NCI-H510A (cell line): ENCODE measurements around the gene SEMA4D.
"Not testable (repeated sequence)": the region's sequence is repeated elsewhere in the genome, so short reads cannot be mapped to it uniquely, and the experiment has no call there.

ENCODE experiments used
- DNase-seq: peaks from one replicate; lab custom pipeline; 2025; lab: John Stamatoyannopoulos, UW

The SEMA4D gene

DNA sequence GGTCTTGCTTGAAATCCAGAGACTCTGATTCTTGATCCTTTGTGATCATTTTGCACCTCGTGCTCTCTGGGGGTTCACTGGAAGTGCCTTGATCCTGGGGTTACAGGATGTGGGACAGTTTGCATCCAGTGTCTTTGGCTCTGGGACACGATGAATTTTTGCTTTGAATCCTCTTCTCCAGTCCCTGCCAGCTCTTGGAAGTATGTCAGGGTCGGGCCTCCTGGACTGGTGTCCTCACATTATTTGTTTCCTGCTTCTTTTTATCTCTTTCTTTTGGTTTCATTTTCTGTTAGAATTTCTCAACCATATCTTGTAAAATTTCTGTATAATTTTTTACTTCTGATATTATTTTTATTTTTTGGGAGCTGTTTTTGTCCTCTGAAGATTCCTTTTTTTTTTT, 145.5 kb downstream of the SEMA4D start:
- no peak for DNase-seq

DNA sequence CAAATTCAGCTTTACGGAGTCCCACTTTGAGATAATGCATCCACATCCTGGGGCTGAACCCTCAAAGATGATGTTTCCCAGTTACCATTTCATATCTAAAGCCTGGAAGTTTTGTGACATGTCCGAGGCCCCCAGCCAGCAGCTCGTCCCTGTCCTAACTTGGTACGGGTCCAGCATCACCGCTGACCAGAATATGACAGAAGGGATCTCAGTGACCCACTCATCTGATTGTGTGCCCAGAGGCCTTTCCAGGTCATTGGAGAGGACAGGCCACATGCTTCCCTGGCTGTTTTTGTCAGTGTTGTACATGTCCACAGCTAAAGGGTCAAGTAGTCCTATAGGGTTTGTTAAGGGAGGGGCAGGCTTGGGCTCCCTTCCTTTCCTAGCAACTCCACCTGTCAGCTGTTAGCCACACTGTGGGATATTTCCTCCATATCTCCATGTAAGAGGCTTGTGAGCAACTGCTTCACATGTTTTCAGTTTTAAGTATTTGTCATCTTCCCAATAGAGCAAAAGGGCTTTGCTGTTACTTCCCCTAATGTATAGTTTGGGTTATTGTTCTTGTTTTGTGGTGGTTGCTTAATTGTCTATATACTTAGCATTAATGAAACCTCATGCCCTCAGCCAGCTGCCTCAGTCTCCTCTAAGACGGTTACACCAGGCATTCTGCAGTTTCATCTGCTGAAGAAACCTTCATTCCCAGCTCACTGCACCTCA, 146.2 kb downstream of the SEMA4D start:
- no peak for DNase-seq

DNA sequence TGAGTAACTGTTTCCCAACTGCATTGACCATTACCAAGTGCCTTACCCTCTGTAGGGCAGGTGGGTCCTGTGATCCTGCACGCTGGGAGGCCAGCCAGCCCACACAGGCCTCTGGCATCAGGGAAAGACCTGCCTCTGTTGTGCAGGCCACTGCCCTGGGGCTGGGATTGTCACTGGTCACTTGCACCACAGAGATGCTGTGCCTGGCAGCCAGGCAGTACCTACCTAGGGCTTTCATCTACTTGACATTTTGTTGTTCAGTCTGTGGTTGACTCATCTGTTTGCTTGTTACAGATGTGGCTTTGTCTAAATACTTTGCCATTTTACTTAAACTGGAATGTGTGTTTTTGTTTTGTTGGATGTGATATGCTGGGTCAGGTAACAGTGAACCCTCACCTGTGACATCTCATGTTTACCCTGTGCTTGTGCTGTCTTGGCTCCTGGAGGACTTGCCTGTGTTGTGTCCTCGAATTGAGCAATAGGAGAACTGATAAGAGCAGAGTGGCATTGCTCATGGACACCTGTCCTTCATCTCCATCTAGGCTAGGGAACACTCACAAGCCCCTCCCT, 146.8 kb downstream of the SEMA4D start:
- DNase-seq: no peak

DNA sequence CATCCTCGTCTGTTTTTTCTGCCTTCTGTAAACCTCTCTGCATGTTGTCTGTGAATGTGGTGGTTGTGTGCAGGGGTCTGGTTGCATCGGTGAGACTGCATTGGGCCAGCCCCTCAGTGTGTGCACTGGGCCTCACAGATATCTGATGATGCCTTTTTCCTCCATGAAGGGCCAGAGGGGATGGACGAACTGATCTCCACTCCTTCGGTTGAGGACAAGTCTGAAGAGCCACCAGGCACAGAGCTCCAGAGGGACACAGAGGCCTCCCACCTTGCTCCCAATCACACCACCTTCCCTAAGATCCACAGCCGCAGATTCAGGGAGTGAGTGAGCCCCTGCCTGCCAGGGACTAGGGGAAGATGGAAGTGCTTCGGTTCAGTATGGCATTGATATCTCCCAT, 148.3 kb downstream of the SEMA4D start:
- no peak for DNase-seq

DNA sequence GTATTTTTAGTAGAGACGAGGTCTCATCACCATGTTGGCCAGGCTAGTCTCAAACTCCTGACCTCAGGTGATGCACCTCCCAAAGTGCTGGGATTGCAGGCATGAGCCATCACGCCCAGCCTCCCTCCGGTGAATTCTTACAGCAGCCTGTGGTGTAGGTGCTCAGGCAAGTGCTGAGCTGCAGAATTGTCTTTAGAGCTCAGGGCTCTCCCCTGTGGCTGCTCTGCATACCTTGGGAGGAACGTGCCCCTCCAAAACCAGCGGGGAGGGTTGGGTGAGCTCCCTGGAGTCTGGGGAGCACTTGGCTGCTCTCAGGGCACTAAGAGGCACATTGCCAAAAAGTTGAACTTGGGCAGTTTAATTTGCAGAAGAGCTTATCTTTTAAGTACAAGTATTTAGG, 150.3 kb downstream of the SEMA4D start:
- DNase-seq: no peak

DNA sequence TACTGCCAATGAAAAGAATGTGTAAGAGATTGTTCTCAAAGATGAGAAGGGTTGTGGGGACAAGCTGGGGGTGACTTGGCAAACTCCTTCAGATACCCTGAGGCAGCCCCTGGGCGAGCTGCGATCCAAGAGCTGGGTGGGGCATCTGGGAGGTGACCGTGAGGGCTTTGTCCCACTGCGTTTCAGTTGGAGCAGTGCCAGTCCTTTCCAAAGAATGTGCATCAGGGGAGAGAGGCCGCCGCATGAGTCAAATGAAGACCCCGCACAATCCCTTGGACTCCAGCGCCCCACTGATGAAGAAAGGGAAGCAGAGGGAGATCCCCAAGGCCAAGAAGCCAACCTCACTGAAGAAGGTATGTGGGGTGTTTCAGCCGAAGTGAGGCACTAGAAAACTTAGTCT, 151.2 kb downstream of the SEMA4D start:
- DNase-seq: no peak

DNA sequence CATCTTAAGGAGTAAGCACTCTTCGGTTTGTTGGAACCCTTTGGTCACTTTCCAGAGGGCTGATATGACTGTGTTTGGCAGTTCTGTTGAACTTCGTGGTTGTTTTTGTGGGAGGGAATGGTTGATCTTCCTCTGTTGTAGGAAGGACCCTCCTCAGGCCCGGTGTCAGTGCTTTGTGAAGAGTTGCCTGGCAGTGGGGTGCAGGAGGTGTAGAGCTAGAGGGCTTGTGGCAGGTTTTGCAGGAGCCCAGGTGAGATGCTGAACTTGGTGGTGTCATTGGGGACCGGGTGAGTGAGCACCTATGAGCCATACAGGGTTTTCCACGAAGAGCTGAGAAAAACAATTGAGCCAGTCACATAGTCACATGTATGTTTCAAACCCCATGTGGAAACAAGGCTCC, 152.4 kb downstream of the SEMA4D start:
- no peak for DNase-seq

DNA sequence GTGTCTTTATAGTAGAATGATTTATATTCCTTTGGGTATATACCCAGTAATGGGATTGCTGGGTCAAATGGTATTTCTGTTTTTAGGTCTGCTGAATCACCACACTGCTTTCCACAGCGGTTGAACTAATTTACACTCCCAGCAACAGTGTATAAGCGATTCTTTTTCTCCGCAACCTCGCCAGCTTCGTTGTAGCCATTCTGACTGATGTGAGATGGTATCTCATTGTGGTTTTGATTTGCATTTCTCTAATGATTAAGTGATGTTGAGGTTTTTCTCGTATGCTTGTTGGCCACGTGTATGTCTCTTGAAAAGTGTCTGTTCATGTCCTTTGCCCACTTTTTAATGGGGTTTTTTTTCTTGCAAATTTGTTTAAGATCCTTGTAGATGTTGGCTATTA, 154.1 kb downstream of the SEMA4D start:
- not testable (repeated sequence) for DNase-seq

DNA sequence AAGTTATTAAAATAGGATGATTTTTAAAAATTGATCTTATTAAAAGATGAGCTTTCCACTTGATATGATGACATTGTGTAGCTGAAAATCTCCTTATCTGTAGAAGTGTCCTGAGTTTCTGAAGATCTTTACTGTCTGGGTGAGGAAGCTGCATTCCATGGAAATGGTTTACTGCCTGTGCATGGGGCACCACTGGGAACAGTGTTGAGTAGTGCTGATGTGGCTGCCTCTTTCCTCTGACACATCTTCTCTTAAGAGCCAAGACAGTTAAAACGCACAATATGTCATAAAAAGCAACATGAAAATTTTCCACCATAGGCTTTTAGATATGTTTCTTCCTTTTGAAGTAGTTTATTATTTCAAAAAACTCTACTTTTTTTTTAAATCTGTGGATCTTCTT, 155.0 kb downstream of the SEMA4D start:
- DNase-seq: no peak

DNA sequence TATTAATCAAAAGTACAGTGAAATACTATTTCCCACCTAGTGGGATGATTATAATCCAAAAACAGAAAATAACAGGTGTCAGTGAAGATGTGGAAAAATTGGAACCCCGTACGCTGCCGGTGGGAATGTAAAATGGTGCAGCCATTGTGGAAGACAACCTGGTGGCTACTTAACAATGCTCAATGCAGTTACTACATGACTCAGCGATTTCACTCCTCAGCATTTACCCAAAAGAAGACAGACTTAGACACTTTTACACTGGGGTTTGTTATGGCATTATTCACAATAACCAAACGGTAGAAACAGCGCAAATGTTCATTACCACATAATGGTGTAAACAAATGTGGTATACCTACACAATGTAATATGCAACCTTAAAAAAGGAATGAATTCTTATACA, 155.7 kb downstream of the SEMA4D start:
- DNase-seq: no peak

DNA sequence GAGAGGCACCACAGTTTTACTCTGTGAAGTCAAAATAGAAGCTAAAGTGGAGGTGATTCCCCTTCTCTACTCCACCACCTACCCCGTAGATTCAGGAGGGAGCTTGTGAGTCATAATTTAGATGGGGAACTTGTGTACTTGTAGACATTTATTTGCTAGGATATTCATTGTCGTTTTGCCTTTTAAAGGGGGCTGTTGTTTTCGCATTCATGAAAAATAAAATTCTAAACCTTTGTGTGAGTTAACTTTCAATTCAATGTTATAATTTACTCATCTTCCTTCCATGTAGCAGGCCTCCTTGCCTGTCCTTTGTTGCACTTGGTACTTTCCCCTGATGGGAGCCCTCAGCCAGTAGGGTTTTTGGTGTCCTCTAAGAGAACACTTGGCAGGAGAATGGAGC, 157.6 kb downstream of the SEMA4D start:
- no peak for DNase-seq

DNA sequence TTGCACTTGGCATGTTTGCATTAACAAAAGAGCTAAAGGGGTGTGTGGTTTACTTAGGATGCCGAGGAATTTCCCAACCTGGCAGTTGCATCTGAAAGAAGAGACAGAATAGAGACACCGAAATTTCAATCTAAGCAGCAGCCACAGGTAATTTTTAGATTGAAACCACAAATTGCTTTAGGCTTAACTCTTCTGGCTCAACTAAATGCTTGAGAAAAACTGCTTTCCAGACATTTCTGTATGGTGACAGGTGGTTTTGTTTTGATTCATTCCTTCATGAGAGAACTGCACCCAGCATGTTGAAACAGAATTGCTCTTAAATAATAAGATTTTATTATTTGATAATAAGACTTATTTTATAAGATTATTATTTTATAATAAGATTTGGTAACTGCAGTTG, 158.1 kb downstream of the SEMA4D start:
- DNase-seq: no peak

DNA sequence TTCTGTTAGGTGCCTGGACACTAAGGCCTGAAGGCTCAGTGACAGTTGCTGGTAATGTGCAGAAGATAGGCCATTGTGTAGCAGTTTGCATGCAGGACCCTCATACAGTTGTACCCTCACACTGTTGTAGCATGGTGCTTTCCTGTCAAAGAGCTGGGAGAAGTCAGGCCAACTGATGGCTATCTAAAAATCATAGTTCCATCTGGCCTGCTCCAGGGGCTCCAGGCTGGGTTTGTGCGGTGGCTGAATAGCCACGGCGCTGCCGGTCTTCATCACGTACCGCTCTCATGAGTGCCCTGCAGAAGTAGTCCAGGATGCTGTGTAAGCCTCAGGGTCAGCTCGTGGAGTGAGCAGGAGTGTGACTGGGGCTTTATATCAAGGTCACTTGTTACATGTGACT, 167.4 kb downstream of the SEMA4D start:
- DNase-seq: no peak

DNA sequence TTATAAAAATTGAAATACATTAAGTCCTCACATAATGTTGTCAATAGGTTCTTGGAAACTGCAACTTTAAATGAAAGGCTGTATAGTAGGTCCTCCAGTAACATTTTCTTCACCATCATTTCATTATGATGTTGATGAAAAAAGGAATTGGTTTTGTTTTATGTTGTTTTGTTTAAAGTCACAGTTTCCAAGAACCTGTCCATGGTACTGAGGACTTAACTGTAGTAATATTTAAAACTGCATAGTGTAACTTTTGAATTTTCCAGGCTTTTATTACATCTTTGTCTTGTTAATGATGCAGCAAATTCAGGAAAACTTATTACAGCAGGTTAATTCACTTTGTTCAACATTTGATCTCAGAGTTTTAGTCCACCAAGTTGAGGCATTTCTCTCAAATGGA, 168.0 kb downstream of the SEMA4D start:
- no peak for DNase-seq

DNA sequence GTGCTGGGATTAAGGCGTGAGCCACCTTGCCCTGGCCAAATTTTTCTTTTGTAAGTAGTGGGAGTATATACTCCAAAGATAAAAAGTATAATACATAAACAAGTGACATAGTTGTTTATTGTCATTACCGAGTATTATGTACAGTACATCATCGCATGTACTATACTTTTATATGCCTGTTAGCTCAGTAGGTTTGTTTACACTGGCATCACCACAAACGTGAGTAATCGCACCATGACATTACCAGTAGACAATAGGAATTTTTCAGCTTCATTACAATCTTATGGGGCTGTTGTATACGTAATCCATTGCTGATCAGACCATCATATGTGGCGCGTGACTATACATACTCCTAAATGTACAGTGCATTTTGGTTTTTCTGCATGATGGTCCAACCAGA, 169.8 kb downstream of the SEMA4D start:
- no peak for DNase-seq

DNA sequence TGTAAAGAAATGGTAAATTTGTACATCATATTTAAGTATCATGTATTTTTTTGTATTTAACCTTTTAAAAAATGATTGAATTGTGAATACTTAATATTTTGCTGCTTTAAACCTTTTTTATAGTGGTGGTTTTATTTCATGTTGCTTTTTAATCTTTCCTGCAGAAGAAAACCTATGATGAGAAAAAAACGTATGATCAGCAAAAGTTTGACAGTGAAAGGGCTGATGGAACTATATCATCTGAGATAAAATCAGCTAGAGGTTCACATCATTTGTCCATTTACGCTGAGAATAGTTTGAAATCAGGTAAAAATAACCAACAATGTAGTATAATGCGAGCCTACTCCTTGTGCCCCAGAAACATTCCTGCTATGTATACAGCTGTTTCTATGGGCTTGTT, 172.2 kb downstream of the SEMA4D start:
- DNase-seq: no peak

DNA sequence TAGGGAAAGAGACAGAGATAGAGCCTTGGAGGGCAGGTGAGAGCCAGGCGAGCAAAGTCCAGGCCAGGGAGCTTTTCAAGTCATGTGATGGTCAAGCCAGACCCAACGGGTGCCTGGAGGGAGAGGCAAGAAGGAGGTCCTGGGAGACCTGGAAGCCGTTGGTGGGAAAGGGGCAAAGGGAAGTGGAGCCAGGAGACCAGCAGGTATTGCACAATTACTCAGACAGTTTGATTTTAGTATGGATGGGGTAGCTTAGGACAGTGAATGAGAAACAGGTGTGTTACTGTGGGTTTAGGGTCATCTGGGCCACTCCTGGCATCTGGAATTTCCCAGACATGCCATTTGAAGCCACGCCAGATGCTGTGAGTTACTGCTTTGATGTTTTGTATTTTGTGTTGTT, 174.5 kb downstream of the SEMA4D start:
- no peak for DNase-seq

DNA sequence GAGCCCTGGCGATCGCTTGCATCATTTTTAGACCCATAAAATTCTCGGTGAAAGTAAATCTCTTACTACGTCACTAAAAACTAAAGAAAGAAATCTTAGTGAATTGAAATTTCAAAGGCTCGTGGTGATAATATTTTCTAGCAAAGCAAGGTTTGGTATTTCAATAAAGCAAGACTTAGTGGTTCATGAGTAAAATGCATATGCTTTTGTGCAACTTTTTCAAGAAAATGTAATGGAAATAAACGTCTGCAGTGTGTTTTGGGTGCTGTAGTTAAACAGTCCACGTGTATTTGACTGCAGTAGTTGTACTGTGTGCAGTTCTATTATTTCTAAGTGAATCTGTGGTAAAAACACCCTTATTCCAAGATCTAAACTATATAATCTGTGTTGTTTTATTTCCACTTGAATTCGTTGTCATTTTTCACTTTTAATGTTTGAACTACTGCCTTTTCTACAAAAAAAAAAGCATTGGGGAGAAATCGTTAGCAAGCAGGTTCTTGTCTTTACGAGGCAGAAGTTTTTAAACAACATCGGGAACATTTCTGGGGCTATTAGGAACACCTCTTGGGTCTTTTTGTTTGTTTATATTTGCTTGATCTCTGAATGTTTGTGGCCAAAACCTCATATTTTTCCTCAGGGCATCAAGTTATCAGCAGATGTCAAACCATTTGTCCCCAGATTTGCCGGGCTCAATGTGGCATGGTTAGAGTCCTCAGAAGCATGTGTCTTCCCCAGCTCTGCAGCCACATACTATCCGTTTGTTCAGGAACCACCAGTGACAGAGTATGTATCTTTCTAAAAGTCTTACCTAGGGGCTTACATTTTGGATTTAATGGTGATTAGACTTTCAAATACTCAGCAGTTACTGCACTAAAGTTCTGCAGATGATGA, 178.7 kb downstream of the SEMA4D start:
- DNase-seq: no peak

DNA sequence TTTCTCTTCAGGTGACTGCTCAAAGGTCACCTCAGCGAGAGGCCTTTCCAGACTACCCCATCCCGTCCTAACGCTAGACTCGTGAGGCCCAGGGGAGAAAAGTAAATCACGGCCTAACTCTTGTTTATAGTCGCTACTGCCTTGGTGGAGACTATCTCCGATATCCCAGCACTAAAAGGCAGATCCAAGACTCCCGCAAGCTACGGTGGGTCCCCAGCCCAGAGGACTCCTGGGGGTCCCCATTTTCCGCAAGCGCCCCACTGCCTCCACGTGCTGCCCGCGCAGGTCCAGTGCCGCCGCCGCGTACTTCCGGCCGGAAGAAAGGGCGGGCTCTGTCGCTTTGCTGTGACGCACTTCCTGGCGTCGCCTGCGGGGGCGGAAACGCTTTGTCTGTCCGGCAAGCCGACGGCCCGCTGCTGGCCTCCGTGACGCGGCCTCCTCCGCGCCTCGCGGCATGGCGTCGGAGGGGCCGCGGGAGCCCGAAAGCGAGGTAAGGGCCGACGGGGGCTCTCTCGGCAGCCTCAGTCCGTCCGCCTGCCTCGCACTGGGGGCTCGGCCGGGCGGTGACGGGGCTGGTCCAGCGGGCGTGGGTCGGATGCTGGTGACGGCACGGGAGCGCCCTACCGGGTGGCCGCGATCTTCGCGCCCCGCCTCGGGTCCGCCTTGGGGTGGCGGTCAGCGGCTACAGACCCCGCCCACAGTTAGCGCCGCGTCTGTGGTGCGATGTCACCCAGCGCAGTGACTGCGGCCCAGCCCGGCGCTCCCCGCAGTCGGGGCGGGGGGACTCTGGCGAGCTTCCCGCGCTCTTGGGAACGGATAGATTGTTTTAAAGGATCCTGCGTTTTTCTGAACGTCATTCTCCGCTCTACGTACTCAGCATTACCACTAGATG, 179.5 kb downstream of the SEMA4D start, which contains the start of gene SECISBP2:
SECISBP2 (plus strand) TSS at position 378 of the 892 bp plus-strand sequence; CDS start at position 455, 77 bp downstream.
- DNase-seq: peak; percentile 94

DNA sequence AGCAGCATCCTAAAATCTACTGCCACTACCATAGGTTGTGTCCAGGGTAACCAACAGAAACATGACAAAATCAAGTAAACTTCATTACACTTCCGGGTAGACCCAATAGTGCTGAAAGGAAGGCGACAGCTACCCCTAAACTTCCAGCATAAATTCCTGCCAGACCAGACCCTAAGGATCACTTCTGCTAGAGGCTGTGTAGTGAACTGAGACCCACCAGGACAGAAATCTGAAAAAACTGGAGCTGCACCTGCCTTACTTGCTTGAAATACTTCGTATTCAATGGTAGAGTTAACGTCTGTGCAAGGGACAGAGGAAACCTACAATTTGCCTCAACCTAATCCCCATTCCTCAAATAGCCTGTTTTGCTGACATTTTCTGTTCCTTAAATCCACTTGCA, 180.6 kb downstream of the SEMA4D start:
- DNase-seq: no peak

DNA sequence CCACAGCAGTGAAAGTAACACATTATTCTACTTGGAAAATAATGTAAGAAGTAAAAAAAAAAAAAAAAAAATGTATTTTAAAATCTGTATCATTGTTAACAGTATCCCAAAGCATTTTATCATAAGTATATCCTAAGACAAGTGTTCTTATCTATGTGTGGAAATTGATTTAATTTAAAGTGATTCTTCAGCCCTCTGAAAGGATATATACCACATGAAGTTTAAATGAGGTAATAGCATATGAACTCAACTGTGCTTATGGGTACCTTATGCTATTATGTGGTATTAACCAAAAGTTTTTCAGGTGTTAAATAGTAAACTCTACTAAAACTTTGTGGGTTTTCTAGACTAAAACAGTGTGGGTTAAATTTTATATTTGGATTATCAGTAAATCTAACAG, 182.4 kb downstream of the SEMA4D start:
- DNase-seq: no peak

DNA sequence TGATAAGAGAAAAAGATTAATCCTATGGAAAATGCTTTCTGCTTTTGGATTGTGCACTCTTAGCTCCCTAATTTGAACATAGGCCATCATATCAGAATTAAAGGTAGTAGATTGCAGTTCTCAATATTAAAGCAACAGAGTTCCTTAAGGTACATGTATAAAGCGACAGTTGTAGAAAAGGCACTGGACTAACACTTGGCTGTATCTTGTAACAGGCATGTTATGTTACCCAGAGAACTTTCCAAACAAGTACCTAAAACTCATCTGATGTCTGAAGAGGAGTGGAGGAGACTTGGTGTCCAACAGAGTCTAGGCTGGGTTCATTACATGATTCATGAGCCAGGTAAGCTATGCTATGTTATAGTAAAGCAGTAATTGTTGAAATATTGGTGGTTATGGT, 183.0 kb downstream of the SEMA4D start:
- no peak for DNase-seq
